GM23248 (cell line): ENCODE results near the gene PGA4.
"Not testable (repeated sequence)": the region's sequence is repeated elsewhere in the genome, so short reads cannot be mapped to it uniquely, and the experiment has no call there.

Experiments
- EZH2 ChIP-seq: fragments of 200-600 bp; sonication (generic); IDR thresholded peaks from 2 replicates; pipeline ENCODE4 v1.6.1; 2018; ENCODE audit warnings: antibody characterized with exemption, mild to moderate bottlenecking; ENCODE audit not compliant: insufficient read depth, poor library complexity, severe bottlenecking
- EZH2phosphoT487 ChIP-seq: fragments of 200-600 bp; sonication (generic); IDR thresholded peaks from 2 replicates; pipeline ENCODE4 v1.6.1; 2018; ENCODE audit warnings: antibody characterized with exemption, moderate library complexity, mild to moderate bottlenecking, low read depth; ENCODE audit not compliant: insufficient read depth

DNA sequence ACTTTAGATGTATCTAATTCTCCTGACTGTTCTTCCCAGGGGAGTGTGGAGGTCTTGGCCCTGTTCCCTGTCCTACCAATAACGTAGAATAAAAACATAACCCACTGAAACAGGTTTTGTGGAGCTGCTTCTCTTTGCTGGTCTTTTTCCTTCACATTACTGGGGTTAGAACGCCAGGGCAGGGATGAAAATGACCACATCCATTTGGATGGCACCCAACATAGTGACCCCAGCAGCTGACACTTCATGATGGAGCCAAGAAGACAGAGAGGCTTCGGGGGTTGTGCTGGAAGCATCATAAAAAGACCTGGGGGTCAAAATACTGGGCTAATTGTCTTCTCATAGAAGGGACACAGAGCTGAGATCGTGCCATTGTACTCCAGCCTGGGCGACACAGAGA, 9.4 kb downstream of the PGA4 start:
- TF ChIP-seq EZH2, EZH2phosphoT487: not testable (repeated sequence)
